Measurements from ENCODE around the gene SPTBN1.

SPTBN1 gene

DNA sequence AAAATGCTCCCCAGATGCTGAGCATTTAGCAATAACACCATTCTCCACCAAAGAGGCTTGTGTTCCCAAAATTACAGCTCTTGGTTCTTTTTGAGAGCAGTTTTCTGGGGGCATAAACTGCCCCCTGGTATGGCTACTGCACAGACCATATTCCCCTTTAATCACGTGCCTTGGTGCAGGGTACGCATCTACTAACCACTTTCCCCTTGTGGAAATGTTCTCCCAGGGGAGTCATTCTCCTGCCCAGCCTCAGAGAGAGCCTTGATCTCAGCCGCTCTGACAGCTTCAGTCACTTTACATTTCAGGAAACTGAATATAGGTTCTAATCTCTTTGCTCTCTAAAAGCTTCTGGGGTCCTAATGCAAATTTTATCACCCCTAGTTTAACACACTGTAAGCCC is 222.6 kb downstream of the SPTBN1 start:
- no peak overlapping the region for H2AFZ ChIP-seq (ENCODE audit: low read length)
- no peaks in the 10 kb centered on the region for H4K20me1 ChIP-seq (ENCODE audit: insufficient read depth, low read length)
- H3K9ac ChIP-seq (ENCODE audit: low read length) = no peak overlapping the region
- no peaks in the 10 kb centered on the region for H3F3A ChIP-seq (ENCODE audit: insufficient read depth, low read length)
- H3K4me3 ChIP-seq (ENCODE audit: low read depth, low read length, poor library complexity, severe bottlenecking) = no peak overlapping the region
- H3K9me3 ChIP-seq (ENCODE audit: low read length) = no peaks in the 10 kb centered on the region
- H3K4me1 ChIP-seq (ENCODE audit: insufficient read depth, low read length, severe bottlenecking) = peaks cover 28% of the 10 kb centered on the region
- H3K79me2 ChIP-seq (ENCODE audit: insufficient read depth, low read length) = no peaks in the 10 kb centered on the region
- no peaks in the 10 kb centered on the region for H3K27me3 ChIP-seq (ENCODE audit: insufficient read depth, low read length)
- H3K36me3 ChIP-seq (ENCODE audit: insufficient read depth, low read length) = no peaks in the 10 kb centered on the region
- H3K4me2 ChIP-seq (ENCODE audit: low read length) = no peak overlapping the region
- TF ChIP-seq, protein P1, sequence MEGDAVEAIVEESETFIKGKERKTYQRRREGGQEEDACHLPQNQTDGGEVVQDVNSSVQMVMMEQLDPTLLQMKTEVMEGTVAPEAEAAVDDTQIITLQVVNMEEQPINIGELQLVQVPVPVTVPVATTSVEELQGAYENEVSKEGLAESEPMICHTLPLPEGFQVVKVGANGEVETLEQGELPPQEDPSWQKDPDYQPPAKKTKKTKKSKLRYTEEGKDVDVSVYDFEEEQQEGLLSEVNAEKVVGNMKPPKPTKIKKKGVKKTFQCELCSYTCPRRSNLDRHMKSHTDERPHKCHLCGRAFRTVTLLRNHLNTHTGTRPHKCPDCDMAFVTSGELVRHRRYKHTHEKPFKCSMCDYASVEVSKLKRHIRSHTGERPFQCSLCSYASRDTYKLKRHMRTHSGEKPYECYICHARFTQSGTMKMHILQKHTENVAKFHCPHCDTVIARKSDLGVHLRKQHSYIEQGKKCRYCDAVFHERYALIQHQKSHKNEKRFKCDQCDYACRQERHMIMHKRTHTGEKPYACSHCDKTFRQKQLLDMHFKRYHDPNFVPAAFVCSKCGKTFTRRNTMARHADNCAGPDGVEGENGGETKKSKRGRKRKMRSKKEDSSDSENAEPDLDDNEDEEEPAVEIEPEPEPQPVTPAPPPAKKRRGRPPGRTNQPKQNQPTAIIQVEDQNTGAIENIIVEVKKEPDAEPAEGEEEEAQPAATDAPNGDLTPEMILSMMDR (IDR thresholded peaks at IDR 0.05; ENCODE audit: low read length) = no peak
- TF ChIP-seq EZH2 (IDR thresholded peaks at IDR 0.05; ENCODE audit: borderline replicate concordance, low read length) = no peak
- H3K27ac ChIP-seq (ENCODE audit: low read depth, low read length, poor library complexity, severe bottlenecking) = no peak overlapping the region
- H3K9me2 ChIP-seq (ENCODE audit: low read depth, low read length) = no peaks in the 10 kb centered on the region

DNA sequence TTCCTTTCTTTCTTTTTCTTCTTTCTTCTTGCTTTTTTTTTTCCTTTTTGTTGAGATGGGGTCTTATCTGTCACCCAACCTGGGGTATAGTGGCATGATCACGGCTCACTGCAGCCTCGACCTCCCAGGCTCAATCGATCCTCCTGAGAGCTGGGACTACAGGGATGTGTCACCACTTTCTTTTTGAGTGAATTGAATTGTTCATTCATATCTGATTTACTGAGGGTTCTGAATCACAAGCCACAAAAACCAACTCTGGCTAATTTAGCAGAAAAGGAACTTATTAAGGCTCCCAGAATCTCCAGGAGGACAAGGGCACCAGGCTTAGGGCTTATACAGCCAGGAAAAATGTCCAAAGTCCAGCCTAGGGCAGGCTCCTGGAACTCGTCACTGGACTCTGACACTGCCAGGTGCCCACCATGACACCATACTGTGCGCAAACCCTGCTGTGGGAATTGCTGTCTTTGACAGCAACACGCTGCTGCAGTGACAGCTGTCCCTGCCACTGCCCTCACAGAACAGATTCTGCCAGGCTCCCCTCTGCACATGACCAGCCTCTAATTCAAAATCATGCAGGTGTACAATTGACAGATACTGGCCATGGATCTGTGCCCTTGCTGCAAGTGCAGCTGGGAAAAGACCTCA is 224.4 kb downstream of the SPTBN1 start:
- Histone ChIP-seq H3K4me1 (ENCODE audit: insufficient read depth, low read length, severe bottlenecking) (peaks cover 22% of the 10 kb centered on the region), H2AFZ (ENCODE audit: low read length) (no peak overlapping the region), H3K79me2 (ENCODE audit: insufficient read depth, low read length) (no peaks in the 10 kb centered on the region), H3K4me3 (ENCODE audit: low read depth, low read length, poor library complexity, severe bottlenecking) (no peak overlapping the region), H3K4me2 (ENCODE audit: low read length) (no peak overlapping the region), H3K9me3 (ENCODE audit: low read length) (no peaks in the 10 kb centered on the region), H3F3A (ENCODE audit: insufficient read depth, low read length) (no peaks in the 10 kb centered on the region), H3K9ac (ENCODE audit: low read length) (no peak overlapping the region), H3K27me3 (ENCODE audit: insufficient read depth, low read length) (no peaks in the 10 kb centered on the region), H4K20me1 (ENCODE audit: insufficient read depth, low read length) (no peaks in the 10 kb centered on the region), H3K9me2 (ENCODE audit: low read depth, low read length) (no peaks in the 10 kb centered on the region), H3K36me3 (ENCODE audit: insufficient read depth, low read length) (no peaks in the 10 kb centered on the region), H3K27ac (ENCODE audit: low read depth, low read length, poor library complexity, severe bottlenecking) (no peak overlapping the region)
- TF ChIP-seq EZH2 (IDR thresholded peaks at IDR 0.05; ENCODE audit: borderline replicate concordance, low read length) = no peak
- TF ChIP-seq, protein P1 (IDR thresholded peaks at IDR 0.05; ENCODE audit: low read length) = no peak

DNA sequence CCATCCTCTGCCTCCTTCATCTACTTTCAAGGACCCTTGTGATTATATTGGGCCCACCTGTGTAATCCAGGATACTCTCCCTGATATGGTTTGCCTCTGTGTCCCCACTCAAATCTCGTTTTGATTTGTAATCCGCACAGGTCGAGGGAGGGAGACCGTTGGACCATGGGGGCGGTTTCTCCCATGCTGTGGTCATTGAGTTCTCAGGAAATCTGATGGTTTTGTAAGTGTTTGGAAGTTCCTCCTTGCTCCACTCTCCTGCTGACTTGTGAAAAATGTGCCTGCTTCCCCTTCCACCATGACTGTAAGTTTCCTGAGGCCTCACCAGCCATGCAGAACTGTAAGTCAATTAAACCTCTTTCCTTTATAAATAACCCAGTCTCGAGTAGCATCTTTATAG is 225.3 kb downstream of the SPTBN1 start:
- Histone ChIP-seq H3K9me2 (ENCODE audit: low read depth, low read length) (no peaks in the 10 kb centered on the region), H3K4me2 (ENCODE audit: low read length) (no peak overlapping the region), H3K36me3 (ENCODE audit: insufficient read depth, low read length) (no peaks in the 10 kb centered on the region), H3K9me3 (ENCODE audit: low read length) (no peaks in the 10 kb centered on the region), H3K27me3 (ENCODE audit: insufficient read depth, low read length) (no peaks in the 10 kb centered on the region), H4K20me1 (ENCODE audit: insufficient read depth, low read length) (no peaks in the 10 kb centered on the region), H3K9ac (ENCODE audit: low read length) (no peak overlapping the region), H3K79me2 (ENCODE audit: insufficient read depth, low read length) (no peaks in the 10 kb centered on the region), H3K27ac (ENCODE audit: low read depth, low read length, poor library complexity, severe bottlenecking) (no peak overlapping the region), H3K4me1 (ENCODE audit: insufficient read depth, low read length, severe bottlenecking) (peaks cover 22% of the 10 kb centered on the region), H2AFZ (ENCODE audit: low read length) (no peak overlapping the region), H3K4me3 (ENCODE audit: low read depth, low read length, poor library complexity, severe bottlenecking) (no peak overlapping the region), H3F3A (ENCODE audit: insufficient read depth, low read length) (no peaks in the 10 kb centered on the region)
- TF ChIP-seq, protein P1 (IDR thresholded peaks at IDR 0.05; ENCODE audit: low read length) = no peak
- TF ChIP-seq EZH2 (IDR thresholded peaks at IDR 0.05; ENCODE audit: borderline replicate concordance, low read length) = no peak

Measured in OCI-LY1 (cell line).